Measurements from ENCODE around the gene KCNIP3. TPM values are rescaled to one million over a fixed set of nuclear protein-coding genes. Genes with fewer than 3 reads are reported as not detected.

Gene KCNIP3
- polyA plus RNA-seq, 1 of the 3 experiments (the other 2 are of a cell fraction), result 0.97 TPM

GRCh38 chr2:95392730-95393455, 95.7 kb downstream of the KCNIP3 start:
- no peaks in the 10 kb centered on the region for H3K9me3 ChIP-seq
- POLR2A ChIA-PET, result no interaction called here
- no peaks in the 10 kb centered on the region for H3K27me3 ChIP-seq (ENCODE audit: insufficient read depth)
- no peak overlapping the region for H3K9ac ChIP-seq
- H3K79me2 ChIP-seq (ENCODE audit: insufficient read depth), result no peaks in the 10 kb centered on the region
- no peak for DNase-seq
- CTCF ChIA-PET, result interaction anchor here (1.0 to 1.9 kb wide), 3 partner anchors 9 to 202 kb away, joined by 3 to 6 read pairs (median 4); partner anchors contain the start of gene FAHD2A
- H3K4me2 ChIP-seq, result no peak overlapping the region
- no peaks in the 10 kb centered on the region for H3K36me3 ChIP-seq (replicated peaks in 1 of 2; ENCODE audit: control insufficient read depth in 1 of 2, insufficient read depth in 2 of 2, low read length in 1 of 2)
- H4K20me1 ChIP-seq (ENCODE audit: insufficient read depth), result no peaks in the 10 kb centered on the region
- H3F3A ChIP-seq (replicated peaks; ENCODE audit: insufficient read depth), result no peaks in the 10 kb centered on the region
- WGBS (ENCODE audit: low lambda C conversion rate), result 59% methylated on average over 8 of the region's 8 CpGs
- H3K27ac ChIP-seq (ENCODE audit: low read depth in 2 of 2, low read length in 1 of 2), result no peak overlapping the region
- no peak overlapping the region for H3K4me3 ChIP-seq (ENCODE audit: low read depth in 2 of 2, low read length in 1 of 2)
- TF ChIP-seq NFIC (IDR thresholded peaks at IDR 0.05; ENCODE audit: borderline replicate concordance), result no peak
- no peak; the same call in 1 of the 2 replicates for TF ChIP-seq CTCF (IDR thresholded peaks at IDR 0.05)
- TF ChIP-seq ZBTB33 (IDR thresholded peaks at IDR 0.05; ENCODE audit: borderline replicate concordance, low read depth), result no peak
- no peak for TF ChIP-seq FOSL2 (IDR thresholded peaks at IDR 0.05; ENCODE audit: borderline replicate concordance, low read depth)
- no peak for TF ChIP-seq CHD2 (IDR thresholded peaks at IDR 0.05; ENCODE audit: low read length, partially characterized antibody)
- TF ChIP-seq, protein P1, sequence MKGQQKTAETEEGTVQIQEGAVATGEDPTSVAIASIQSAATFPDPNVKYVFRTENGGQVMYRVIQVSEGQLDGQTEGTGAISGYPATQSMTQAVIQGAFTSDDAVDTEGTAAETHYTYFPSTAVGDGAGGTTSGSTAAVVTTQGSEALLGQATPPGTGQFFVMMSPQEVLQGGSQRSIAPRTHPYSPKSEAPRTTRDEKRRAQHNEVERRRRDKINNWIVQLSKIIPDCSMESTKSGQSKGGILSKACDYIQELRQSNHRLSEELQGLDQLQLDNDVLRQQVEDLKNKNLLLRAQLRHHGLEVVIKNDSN (IDR thresholded peaks at IDR 0.05; ENCODE audit: borderline replicate concordance, low read depth), result no peak
- TF ChIP-seq JUND (IDR thresholded peaks at IDR 0.05), result no peak
- no peak for TF ChIP-seq SIN3A (IDR thresholded peaks at IDR 0.05; ENCODE audit: borderline replicate concordance, low read depth, low read length)
- H3K4me1 ChIP-seq (ENCODE audit: control insufficient read depth in 1 of 2, insufficient read depth in 2 of 2, low read depth in 1 of 2, low read length in 1 of 2), result no peaks in the 10 kb centered on the region
- no peak overlapping the region for H2AFZ ChIP-seq (ENCODE audit: low read depth)
- H3K9me2 ChIP-seq, result no peaks in the 10 kb centered on the region

DNA sequence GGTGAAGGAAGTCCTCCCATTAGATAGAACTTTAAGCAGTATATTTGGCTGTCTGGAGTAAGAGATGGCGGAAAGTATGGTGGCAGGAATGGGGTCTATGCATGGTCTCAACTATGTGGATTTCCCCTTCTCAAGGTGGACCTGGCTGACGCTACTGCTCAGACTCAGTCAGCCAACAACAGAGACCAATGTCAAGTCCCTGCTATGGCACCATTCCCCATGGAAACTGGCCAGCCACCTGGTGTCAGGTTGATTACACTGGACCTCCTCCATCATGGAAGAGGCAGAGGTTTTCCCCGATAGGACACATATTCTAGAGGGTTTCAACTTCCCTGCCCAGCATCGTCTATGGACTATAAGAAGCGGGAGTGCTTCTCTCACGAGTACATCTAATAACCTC, 96.8 kb downstream of the KCNIP3 start:
- H3K27me3 ChIP-seq (ENCODE audit: insufficient read depth), result no peaks in the 10 kb centered on the region
- H2AFZ ChIP-seq (ENCODE audit: low read depth), result no peak overlapping the region
- no peaks in the 10 kb centered on the region for H3K36me3 ChIP-seq (replicated peaks in 1 of 2; ENCODE audit: control insufficient read depth in 1 of 2, insufficient read depth in 2 of 2, low read length in 1 of 2)
- H3K4me1 ChIP-seq (ENCODE audit: control insufficient read depth in 1 of 2, insufficient read depth in 2 of 2, low read depth in 1 of 2, low read length in 1 of 2), result no peaks in the 10 kb centered on the region
- H3K9me2 ChIP-seq, result no peaks in the 10 kb centered on the region
- WGBS (ENCODE audit: low lambda C conversion rate), result 77% methylated on average over 6 of the region's 6 CpGs
- H4K20me1 ChIP-seq (ENCODE audit: insufficient read depth), result no peaks in the 10 kb centered on the region
- ChIA-PET POLR2A (no interaction called here), CTCF (no interaction called here)
- H3K4me2 ChIP-seq, result no peak overlapping the region
- H3K4me3 ChIP-seq (ENCODE audit: low read depth in 2 of 2, low read length in 1 of 2), result no peak overlapping the region
- no peak for DNase-seq
- TF ChIP-seq RFX5 (IDR thresholded peaks at IDR 0.05; ENCODE audit: low read length), result no peak
- no peak for TF ChIP-seq SIN3A (IDR thresholded peaks at IDR 0.05; ENCODE audit: borderline replicate concordance, low read depth, low read length)
- TF ChIP-seq SMC3 (IDR thresholded peaks at IDR 0.05; ENCODE audit: low read depth, low read length), result no peak
- no peak for TF ChIP-seq FOXM1 (IDR thresholded peaks at IDR 0.05; ENCODE audit: low read depth)
- TF ChIP-seq EZH2phosphoT487 (IDR thresholded peaks at IDR 0.05; ENCODE audit: borderline replicate concordance, low read depth), result no peak
- TF ChIP-seq, protein P2, sequence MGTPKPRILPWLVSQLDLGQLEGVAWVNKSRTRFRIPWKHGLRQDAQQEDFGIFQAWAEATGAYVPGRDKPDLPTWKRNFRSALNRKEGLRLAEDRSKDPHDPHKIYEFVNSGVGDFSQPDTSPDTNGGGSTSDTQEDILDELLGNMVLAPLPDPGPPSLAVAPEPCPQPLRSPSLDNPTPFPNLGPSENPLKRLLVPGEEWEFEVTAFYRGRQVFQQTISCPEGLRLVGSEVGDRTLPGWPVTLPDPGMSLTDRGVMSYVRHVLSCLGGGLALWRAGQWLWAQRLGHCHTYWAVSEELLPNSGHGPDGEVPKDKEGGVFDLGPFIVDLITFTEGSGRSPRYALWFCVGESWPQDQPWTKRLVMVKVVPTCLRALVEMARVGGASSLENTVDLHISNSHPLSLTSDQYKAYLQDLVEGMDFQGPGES (IDR thresholded peaks at IDR 0.05; ENCODE audit: low read depth, low read length), result no peak
- no peak for TF ChIP-seq PBX3 (IDR thresholded peaks at IDR 0.05)
- TF ChIP-seq GATA2 (CRISPR knock-in tag; IDR thresholded peaks at IDR 0.05), result no peak
- TF ChIP-seq TEAD4 (IDR thresholded peaks at IDR 0.05; ENCODE audit: borderline replicate concordance, insufficient read depth), result no peak
- no peak overlapping the region for H3K9ac ChIP-seq
- H3K79me2 ChIP-seq (ENCODE audit: insufficient read depth), result no peaks in the 10 kb centered on the region
- H3K9me3 ChIP-seq, result no peaks in the 10 kb centered on the region
- H3F3A ChIP-seq (replicated peaks; ENCODE audit: insufficient read depth), result no peaks in the 10 kb centered on the region
- H3K27ac ChIP-seq (ENCODE audit: low read depth in 2 of 2, low read length in 1 of 2), result no peak overlapping the region
